Glomerular endothelial cell (primary cell): ENCODE results near the gene RBL2. TPM values are rescaled to one million over a fixed set of nuclear protein-coding genes. Genes with fewer than 3 reads are reported as not detected.
"Not testable (repeated sequence)": the region's sequence is repeated elsewhere in the genome, so short reads cannot be mapped to it uniquely, and the experiment has no call there.

Experiments
- DNase-seq: peaks from one replicate; pipeline ENCODE4 v3.0.0-alpha.2; 2011; ENCODE audit warnings: low read depth, low spot score; ENCODE audit errors: extremely low read depth
- total RNA-seq: library from RNA; depleted of rRNA; stranded (reverse); fragments of >200 nt; gene quantifications from 2 replicates; pipeline ENCODE4 v1.2.3, GENCODE V29; 2015

Gene RBL2
- total RNA-seq, 1 donor from 2014 or later: 40.6 TPM

GRCh38 chr16:53529513-53529912 is 95.2 kb downstream of the RBL2 start:
- DNase-seq: no peak

- no peak for DNase-seq
These were observed 95.8 kb downstream of the RBL2 start for GRCh38 chr16:53530046-53530445.

- DNase-seq: no peak
These were observed 96.5 kb downstream of the RBL2 start for GRCh38 chr16:53530741-53531140.

- DNase-seq: no peak
These were observed 99.9 kb downstream of the RBL2 start for GRCh38 chr16:53534206-53534605.

GRCh38 chr16:53537626-53538025 is 103.4 kb downstream of the RBL2 start:
- DNase-seq: no peak

- DNase-seq: not testable (repeated sequence)
These were observed 105.1 kb downstream of the RBL2 start for GRCh38 chr16:53539346-53539745.

- not testable (repeated sequence) for DNase-seq
These were observed 105.8 kb downstream of the RBL2 start for GRCh38 chr16:53539759-53540718.

Other genes with a start within 250 kb of the RBL2 start
- 30.0 and 39.9 TPM in 2 replicates for gene AKTIP, start 68.7 kb downstream of the RBL2 start, total RNA-seq